ENCODE results near the gene CES5A.
"Not testable (repeated sequence)": the region's sequence is repeated elsewhere in the genome, so short reads cannot be mapped to it uniquely, and the experiment has no call there.

CES5A gene

GRCh38 chr16:55872130-55872529, 3.0 kb downstream of the CES5A start:
- DNase-seq, result no peak

- DNase-seq, result no peak
Observed at GRCh38 chr16:55871411-55872038, 3.6 kb downstream of the CES5A start.

- no peak for DNase-seq
Observed at GRCh38 chr16:55868980-55869379, 6.2 kb downstream of the CES5A start.

GRCh38 chr16:55868137-55868536, 7.0 kb downstream of the CES5A start:
- no peak for DNase-seq

GRCh38 chr16:55861288-55861687, 13.9 kb downstream of the CES5A start:
- no peak for DNase-seq

- not testable (repeated sequence) for DNase-seq
Observed at GRCh38 chr16:55857650-55858049, 17.5 kb downstream of the CES5A start.

GRCh38 chr16:55856950-55857349, 18.2 kb downstream of the CES5A start:
- DNase-seq, result no peak

GRCh38 chr16:55853114-55853513, 22.1 kb downstream of the CES5A start:
- DNase-seq, result no peak

GRCh38 chr16:55849536-55849935, 25.6 kb downstream of the CES5A start:
- DNase-seq, result no peak

GRCh38 chr16:55846598-55847346, 28.4 kb downstream of the CES5A start:
- DNase-seq, result no peak

- DNase-seq, result no peak
Observed at GRCh38 chr16:55843105-55843395, 32.1 kb downstream of the CES5A start.

GRCh38 chr16:55842369-55843104, 32.6 kb downstream of the CES5A start:
- DNase-seq, result no peak

- no peak for DNase-seq
Observed at GRCh38 chr16:55839115-55839514, 36.1 kb downstream of the CES5A start.

GRCh38 chr16:55836158-55836611, 39.0 kb downstream of the CES5A start:
- no peak for DNase-seq

- no peak for DNase-seq
Observed at GRCh38 chr16:55835581-55835980, 39.6 kb downstream of the CES5A start.

GRCh38 chr16:55835173-55835572, 40.0 kb downstream of the CES5A start:
- DNase-seq, result not testable (repeated sequence)

- no peak for DNase-seq
Observed at GRCh38 chr16:55834049-55834448, 41.1 kb downstream of the CES5A start.

GRCh38 chr16:55832773-55833691, 42.1 kb downstream of the CES5A start, which contains the start of gene CES1:
CES1 (minus strand) TSS chr16:55833096; CDS start chr16:55833055, 41 bp downstream.
- no peak for DNase-seq

- no peak for DNase-seq
Observed at GRCh38 chr16:55832425-55832772, 42.8 kb downstream of the CES5A start.

GRCh38 chr16:55830658-55831294, 44.4 kb downstream of the CES5A start:
- no peak for DNase-seq

GRCh38 chr16:55829232-55829631, 45.9 kb downstream of the CES5A start:
- not testable (repeated sequence) for DNase-seq

GRCh38 chr16:55828680-55829079, 46.5 kb downstream of the CES5A start:
- DNase-seq, result no peak

Data from activated CD8-positive, alpha-beta memory T cell treated with anti-CD3 and anti-CD28 coated beads, Interleukin-2, amount 50 U/mL, for 4 hours (primary cell).